Measurements from ENCODE around the gene GPRC5A.

The GPRC5A gene

DNA sequence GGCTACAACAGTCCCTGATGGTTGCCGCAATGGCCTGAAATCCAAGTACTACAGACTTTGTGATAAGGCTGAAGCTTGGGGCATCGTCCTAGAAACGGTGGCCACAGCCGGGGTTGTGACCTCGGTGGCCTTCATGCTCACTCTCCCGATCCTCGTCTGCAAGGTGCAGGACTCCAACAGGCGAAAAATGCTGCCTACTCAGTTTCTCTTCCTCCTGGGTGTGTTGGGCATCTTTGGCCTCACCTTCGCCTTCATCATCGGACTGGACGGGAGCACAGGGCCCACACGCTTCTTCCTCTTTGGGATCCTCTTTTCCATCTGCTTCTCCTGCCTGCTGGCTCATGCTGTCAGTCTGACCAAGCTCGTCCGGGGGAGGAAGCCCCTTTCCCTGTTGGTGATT is 16.9 kb downstream of the GPRC5A start:
- Histone ChIP-seq H3K36me3 (ENCODE audit: insufficient read depth, low read length) (no peaks in the 10 kb centered on the region), H3K4me3 (ENCODE audit: low read length) (no peak overlapping the region), H3K4me1 (ENCODE audit: insufficient read depth, low read length) (no peaks in the 10 kb centered on the region), H3K9me3 (ENCODE audit: low read length) (no peaks in the 10 kb centered on the region), H2AFZ (ENCODE audit: low read depth, low read length) (no peak overlapping the region), H3K27me3 (ENCODE audit: insufficient read depth, low read length) (peaks cover 7% of the 10 kb centered on the region)

DNA sequence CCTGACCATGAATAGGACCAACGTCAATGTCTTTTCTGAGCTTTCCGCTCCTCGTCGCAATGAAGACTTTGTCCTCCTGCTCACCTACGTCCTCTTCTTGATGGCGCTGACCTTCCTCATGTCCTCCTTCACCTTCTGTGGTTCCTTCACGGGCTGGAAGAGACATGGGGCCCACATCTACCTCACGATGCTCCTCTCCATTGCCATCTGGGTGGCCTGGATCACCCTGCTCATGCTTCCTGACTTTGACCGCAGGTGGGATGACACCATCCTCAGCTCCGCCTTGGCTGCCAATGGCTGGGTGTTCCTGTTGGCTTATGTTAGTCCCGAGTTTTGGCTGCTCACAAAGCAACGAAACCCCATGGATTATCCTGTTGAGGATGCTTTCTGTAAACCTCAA is 17.3 kb downstream of the GPRC5A start:
- H3K9me3 ChIP-seq (ENCODE audit: low read length), result no peaks in the 10 kb centered on the region

DNA sequence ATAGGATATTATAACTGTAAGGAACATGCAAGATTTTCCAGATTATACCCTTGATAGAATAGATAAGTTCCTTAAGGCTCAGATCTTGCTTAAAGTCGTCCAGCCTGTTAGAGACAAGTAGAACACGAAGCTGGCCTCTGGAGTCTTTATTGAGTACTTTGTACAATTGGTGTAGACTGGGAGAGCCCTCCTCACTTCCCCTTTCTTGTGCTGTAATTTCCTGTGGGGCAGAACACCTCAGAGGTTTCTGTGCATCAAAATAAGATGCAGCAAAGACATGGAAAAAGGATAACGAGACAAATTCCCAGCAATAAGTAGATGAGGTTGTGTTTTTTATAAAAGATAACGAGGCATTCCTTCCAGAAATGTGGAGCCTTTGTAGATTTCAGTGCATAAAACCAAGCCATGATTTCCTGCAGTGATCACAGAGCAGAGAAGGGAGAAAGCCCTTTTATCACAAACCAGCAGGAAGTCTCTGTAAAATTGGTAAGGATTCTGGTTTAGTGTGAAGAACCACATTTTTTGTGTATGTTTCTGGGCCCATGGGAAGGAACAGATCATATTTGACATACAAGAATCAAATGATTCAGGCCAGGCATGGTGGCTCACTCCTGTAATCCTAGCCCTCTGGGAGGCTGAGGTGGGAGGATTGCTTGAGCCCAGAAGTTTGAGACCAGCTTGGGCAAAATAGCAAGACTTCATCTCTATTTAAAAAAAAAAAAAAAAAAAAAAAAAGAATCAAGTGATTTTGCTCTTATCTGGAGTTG is 18.0 kb downstream of the GPRC5A start:
- Histone ChIP-seq H3K4me1 (ENCODE audit: insufficient read depth, low read length) (no peaks in the 10 kb centered on the region), H3K4me3 (ENCODE audit: low read length) (no peak overlapping the region), H2AFZ (ENCODE audit: low read depth, low read length) (no peak overlapping the region), H3K36me3 (ENCODE audit: insufficient read depth, low read length) (no peaks in the 10 kb centered on the region), H3K9me3 (ENCODE audit: low read length) (no peaks in the 10 kb centered on the region), H3K27me3 (ENCODE audit: insufficient read depth, low read length) (peaks cover 12% of the 10 kb centered on the region)

More for the DNA sequence above, 17.3 kb downstream of the GPRC5A start:
- H3K4me1 ChIP-seq (ENCODE audit: insufficient read depth, low read length), result no peaks in the 10 kb centered on the region
- no peak overlapping the region for H3K4me3 ChIP-seq (ENCODE audit: low read length)
- peaks cover 11% of the 10 kb centered on the region for H3K27me3 ChIP-seq (ENCODE audit: insufficient read depth, low read length)
- H3K36me3 ChIP-seq (ENCODE audit: insufficient read depth, low read length), result no peaks in the 10 kb centered on the region
- H2AFZ ChIP-seq (ENCODE audit: low read depth, low read length), result no peak overlapping the region

DNA sequence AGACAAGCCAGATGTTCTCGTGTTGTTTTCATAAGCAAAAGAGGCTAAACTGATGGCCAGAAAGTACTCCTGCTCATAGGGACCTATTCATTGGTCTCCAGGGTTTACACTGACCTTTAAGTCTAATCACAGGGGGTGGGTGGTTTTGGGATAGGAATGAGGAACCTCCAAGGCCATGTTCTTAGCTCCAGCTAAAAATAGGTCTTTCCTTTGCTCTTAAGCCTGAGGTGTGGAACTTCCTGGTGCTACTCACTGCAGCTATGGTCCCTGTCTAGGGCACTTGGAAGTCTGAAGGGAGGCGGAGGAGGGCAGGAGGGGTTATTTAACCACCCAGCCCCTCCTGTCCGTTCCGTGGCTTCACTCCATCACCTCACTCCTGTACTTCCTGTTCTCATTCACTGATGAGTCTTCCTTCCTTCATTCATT is 18.6 kb downstream of the GPRC5A start:
- H3K27me3 ChIP-seq (ENCODE audit: insufficient read depth, low read length), result peaks cover 12% of the 10 kb centered on the region

DNA sequence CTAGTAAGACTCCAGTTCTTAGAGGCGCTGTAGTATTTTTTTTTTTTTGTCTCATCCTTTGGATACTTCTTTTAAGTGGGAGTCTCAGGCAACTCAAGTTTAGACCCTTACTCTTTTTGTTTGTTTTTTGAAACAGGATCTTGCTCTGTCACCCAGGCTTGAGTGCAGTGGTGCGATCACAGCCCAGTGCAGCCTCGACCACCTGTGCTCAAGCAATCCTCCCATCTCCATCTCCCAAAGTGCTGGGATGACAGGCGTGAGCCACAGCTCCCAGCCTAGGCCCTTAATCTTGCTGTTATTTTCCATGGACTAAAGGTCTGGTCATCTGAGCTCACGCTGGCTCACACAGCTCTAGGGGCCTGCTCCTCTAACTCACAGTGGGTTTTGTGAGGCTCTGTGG is 21.3 kb downstream of the GPRC5A start:
- no peak overlapping the region for H2AFZ ChIP-seq (ENCODE audit: low read depth, low read length)
- H3K36me3 ChIP-seq (ENCODE audit: insufficient read depth, low read length), result no peaks in the 10 kb centered on the region
- no peak overlapping the region for H3K4me3 ChIP-seq (ENCODE audit: low read length)
- no peaks in the 10 kb centered on the region for H3K9me3 ChIP-seq (ENCODE audit: low read length)
- H3K27me3 ChIP-seq (ENCODE audit: insufficient read depth, low read length), result peaks cover 12% of the 10 kb centered on the region
- peaks cover 4% of the 10 kb centered on the region for H3K4me1 ChIP-seq (ENCODE audit: insufficient read depth, low read length)

More for the DNA sequence above, 18.6 kb downstream of the GPRC5A start:
- Histone ChIP-seq H2AFZ (ENCODE audit: low read depth, low read length) (no peak overlapping the region), H3K36me3 (ENCODE audit: insufficient read depth, low read length) (no peaks in the 10 kb centered on the region), H3K4me3 (ENCODE audit: low read length) (no peak overlapping the region), H3K9me3 (ENCODE audit: low read length) (no peaks in the 10 kb centered on the region), H3K4me1 (ENCODE audit: insufficient read depth, low read length) (no peaks in the 10 kb centered on the region)

DNA sequence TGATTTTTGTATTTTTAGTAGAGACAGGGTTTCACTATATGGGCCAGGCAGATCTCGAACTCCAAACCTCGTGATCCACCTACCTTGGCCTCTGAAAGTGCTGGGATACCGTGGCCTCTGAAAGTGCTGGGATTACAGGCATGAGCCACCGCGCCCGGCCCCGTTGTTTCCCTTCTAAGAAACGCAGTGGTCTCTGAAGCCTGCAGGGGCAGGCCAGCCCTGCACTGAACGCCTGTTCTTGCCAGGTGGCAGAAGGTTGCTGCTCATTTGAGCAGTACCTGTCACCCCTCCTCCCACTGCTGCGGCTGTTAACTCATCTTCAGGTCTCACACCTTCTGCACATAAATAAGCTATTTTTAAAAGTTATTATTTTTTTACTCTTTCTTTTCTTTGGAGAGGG is 24.3 kb downstream of the GPRC5A start:
- no peaks in the 10 kb centered on the region for H3K9me3 ChIP-seq (ENCODE audit: low read length)
- H3K4me3 ChIP-seq (ENCODE audit: low read length), result no peak overlapping the region
- no peak overlapping the region for H2AFZ ChIP-seq (ENCODE audit: low read depth, low read length)
- H3K4me1 ChIP-seq (ENCODE audit: insufficient read depth, low read length), result peaks cover 4% of the 10 kb centered on the region
- H3K36me3 ChIP-seq (ENCODE audit: insufficient read depth, low read length), result no peaks in the 10 kb centered on the region
- peaks cover 12% of the 10 kb centered on the region for H3K27me3 ChIP-seq (ENCODE audit: insufficient read depth, low read length)

DNA sequence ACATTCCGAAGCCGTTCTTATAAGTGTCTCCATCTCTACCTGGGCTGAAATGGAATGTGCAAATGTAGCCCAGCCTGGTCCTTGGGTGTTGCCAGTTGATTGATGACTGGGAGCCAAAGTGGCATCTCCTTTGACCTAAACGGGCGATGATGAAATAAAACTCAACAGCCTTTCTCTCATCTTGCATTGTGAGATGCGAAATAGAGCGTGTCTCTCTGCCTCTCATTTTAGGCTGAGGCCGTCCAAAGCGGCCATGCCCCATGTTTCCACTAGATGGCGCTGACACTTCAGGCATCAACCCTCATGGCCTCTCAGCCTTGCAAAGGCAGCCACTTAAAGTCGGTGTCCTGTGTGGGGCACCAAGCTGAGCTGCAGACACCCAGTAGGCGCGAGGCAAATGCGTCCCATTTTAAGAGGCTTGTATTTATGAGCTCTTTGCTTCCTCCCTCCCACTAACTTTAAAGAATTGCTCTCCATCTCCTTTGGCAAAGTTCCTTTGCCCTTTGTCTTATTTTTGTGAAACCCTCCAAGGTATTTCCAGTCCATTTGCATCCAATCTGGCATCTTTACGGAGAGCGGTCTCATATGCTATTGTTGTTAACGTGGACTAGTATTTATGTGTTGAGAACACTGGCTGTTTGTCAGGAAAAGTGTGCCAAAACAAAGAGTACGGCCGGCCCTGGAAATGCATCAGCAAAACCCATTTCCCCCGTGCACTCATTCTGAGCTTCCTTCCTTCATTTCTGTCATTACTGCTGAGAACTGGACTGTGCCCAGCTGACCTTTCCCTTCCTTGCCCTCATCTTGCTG is 25.0 kb downstream of the GPRC5A start:
- no peak overlapping the region for H3K4me3 ChIP-seq (ENCODE audit: low read length)
- H3K4me1 ChIP-seq (ENCODE audit: insufficient read depth, low read length), result peaks cover 4% of the 10 kb centered on the region

DNA sequence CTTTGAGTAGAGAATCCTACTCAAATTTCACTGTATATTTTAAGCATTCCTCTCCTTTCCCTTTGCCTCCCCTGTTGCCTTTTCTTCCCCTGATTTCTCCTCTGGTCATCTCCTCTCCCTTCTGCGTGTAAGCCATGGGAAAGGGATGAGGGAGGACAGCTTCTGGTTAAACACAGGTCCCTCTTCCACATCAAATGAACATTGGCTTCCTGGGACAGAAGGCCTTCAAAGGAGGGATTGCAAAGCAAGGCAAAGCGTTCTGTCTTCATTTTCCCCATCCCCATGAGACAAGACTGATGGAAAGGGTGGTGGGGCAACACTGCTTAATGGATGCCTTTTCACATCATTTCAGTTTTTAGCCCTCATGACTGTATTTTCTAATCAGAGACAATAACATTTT is 26.2 kb downstream of the GPRC5A start:
- no peak overlapping the region for H3K4me3 ChIP-seq (ENCODE audit: low read length)
- H3K27me3 ChIP-seq (ENCODE audit: insufficient read depth, low read length), result peaks cover 12% of the 10 kb centered on the region
- H3K36me3 ChIP-seq (ENCODE audit: insufficient read depth, low read length), result no peaks in the 10 kb centered on the region
- no peak overlapping the region for H2AFZ ChIP-seq (ENCODE audit: low read depth, low read length)
- no peaks in the 10 kb centered on the region for H3K9me3 ChIP-seq (ENCODE audit: low read length)
- H3K4me1 ChIP-seq (ENCODE audit: insufficient read depth, low read length), result peaks cover 4% of the 10 kb centered on the region

More for the DNA sequence above, 25.0 kb downstream of the GPRC5A start:
- Histone ChIP-seq H3K9me3 (ENCODE audit: low read length) (no peaks in the 10 kb centered on the region), H3K27me3 (ENCODE audit: insufficient read depth, low read length) (peaks cover 12% of the 10 kb centered on the region), H2AFZ (ENCODE audit: low read depth, low read length) (no peak overlapping the region), H3K36me3 (ENCODE audit: insufficient read depth, low read length) (no peaks in the 10 kb centered on the region)

DNA sequence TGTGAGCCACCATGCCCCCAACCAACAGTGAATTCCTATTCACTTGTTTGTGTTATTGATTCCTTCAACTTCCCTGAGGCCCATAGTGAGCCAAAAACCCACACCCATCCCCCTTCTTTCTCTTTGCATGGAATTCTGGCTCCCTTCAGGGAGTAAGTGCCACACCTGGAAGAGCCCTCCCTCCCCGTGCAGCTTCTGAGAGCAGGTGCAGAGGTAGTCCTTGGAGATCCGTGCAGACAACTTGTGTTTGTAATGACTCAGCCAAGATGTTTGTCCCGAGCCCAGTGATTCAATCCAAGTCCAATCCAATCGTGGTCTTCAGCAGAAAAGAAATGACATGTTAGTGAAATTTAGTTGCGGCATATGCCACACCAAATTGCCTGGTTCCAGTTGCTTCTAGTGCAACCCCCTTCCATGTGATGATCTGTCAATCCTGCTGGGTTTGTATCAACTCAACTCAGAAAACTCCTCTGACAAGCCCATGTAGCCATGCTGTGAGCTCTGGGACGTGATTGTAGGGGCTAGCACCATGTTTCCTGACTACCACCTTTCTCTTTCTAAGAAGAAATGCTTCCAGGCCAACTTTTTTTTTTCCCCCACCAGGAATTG is 27.5 kb downstream of the GPRC5A start:
- H3K36me3 ChIP-seq (ENCODE audit: insufficient read depth, low read length), result no peaks in the 10 kb centered on the region
- no peak overlapping the region for H3K4me3 ChIP-seq (ENCODE audit: low read length)
- H3K4me1 ChIP-seq (ENCODE audit: insufficient read depth, low read length), result peaks cover 4% of the 10 kb centered on the region
- no peak overlapping the region for H2AFZ ChIP-seq (ENCODE audit: low read depth, low read length)
- H3K27me3 ChIP-seq (ENCODE audit: insufficient read depth, low read length), result peaks cover under 1% of the 10 kb centered on the region
- no peaks in the 10 kb centered on the region for H3K9me3 ChIP-seq (ENCODE audit: low read length)

DNA sequence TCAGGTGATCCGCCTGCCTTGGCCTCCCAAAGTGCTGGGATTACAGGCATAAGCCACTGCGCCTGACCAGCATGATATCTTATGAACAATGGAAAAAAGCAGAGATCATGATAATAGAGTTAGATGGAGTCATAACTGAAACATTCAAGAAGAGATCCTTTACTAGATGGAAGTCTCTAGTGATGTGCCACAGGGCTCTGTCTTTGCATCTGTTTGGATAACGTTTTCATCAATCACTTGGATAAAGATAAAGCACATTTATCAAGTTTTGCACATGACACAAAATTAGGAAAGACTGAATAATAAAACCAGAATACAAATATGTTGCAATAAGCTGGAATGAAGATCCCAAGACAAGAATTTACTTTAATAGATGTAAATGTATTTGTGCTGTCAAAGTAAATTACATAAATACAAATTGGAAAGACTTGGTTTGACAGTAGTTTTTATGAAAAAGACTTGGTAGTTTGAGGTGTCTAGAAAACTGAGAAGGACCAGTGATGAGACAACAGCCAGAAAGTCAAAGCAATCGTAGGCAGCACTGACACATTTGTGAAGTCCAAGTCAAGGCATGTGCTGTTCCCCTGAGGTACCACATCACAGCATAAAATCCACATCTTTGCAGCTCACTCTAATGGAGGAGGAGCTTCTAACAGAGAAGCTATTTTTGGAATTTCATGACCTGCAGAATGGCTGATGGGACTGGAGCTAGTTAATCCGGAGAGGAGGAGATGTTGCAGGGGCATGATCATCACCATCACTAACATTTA is 28.5 kb downstream of the GPRC5A start:
- no peaks in the 10 kb centered on the region for H3K9me3 ChIP-seq (ENCODE audit: low read length)
- H3K36me3 ChIP-seq (ENCODE audit: insufficient read depth, low read length), result no peaks in the 10 kb centered on the region
- H2AFZ ChIP-seq (ENCODE audit: low read depth, low read length), result no peak overlapping the region
- H3K4me1 ChIP-seq (ENCODE audit: insufficient read depth, low read length), result peaks cover 4% of the 10 kb centered on the region
- H3K4me3 ChIP-seq (ENCODE audit: low read length), result no peak overlapping the region
- H3K27me3 ChIP-seq (ENCODE audit: insufficient read depth, low read length), result no peaks in the 10 kb centered on the region

DNA sequence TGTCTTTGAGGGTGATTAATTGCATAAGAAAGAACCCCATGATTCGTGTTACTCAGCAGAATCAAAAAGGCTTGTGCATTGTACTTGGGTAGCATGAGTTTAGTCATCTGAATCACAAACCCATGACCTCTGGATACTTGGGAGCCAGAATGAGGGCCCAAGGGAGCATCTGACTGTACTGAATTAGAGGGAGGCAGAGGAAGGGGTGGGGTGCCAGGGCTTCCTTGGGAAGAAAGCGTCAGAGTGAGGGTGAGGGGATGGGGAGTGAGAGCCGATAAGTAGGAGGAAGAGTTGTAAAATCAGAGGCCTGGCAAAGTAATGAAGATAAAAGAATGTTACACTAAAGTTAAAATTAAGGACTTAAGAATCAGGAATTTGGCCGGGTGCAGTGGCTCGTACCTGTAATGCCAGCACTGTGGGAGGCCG is 30.8 kb downstream of the GPRC5A start:
- no peaks in the 10 kb centered on the region for H3K36me3 ChIP-seq (ENCODE audit: insufficient read depth, low read length)
- no peak overlapping the region for H3K4me3 ChIP-seq (ENCODE audit: low read length)

DNA sequence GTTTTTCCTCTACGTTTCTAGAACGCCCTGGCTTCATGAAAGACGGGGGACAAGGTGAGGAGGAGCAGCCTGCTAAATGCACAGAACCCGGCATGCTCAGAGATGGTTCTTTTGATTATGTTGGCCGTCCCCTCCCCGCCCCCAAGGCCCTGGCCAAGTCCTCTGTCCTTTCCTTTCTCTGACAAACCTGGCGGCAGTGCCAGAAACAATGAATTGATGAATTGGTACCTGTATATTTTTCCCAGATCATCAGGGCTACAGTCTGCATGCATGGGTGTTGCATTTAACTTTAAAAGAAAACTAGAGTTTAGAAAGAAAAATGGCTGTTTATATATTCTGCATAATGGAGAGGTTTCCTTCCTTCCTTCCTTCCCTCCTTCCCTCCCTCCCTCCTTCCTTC is 31.6 kb downstream of the GPRC5A start:
- Histone ChIP-seq H3K36me3 (ENCODE audit: insufficient read depth, low read length) (no peaks in the 10 kb centered on the region), H3K4me3 (ENCODE audit: low read length) (no peak overlapping the region), H3K27me3 (ENCODE audit: insufficient read depth, low read length) (peaks cover 5% of the 10 kb centered on the region), H2AFZ (ENCODE audit: low read depth, low read length) (no peak overlapping the region), H3K4me1 (ENCODE audit: insufficient read depth, low read length) (peaks cover 4% of the 10 kb centered on the region), H3K9me3 (ENCODE audit: low read length) (peaks cover 2% of the 10 kb centered on the region)

More for the DNA sequence above, 30.8 kb downstream of the GPRC5A start:
- peaks cover 4% of the 10 kb centered on the region for H3K4me1 ChIP-seq (ENCODE audit: insufficient read depth, low read length)
- H2AFZ ChIP-seq (ENCODE audit: low read depth, low read length), result no peak overlapping the region
- H3K9me3 ChIP-seq (ENCODE audit: low read length), result peaks cover under 1% of the 10 kb centered on the region
- peaks cover 4% of the 10 kb centered on the region for H3K27me3 ChIP-seq (ENCODE audit: insufficient read depth, low read length)

Data from neuron (in vitro differentiated cells).